K562 (cell line): Measurements from ENCODE around the gene SLC3A2. TPM values are rescaled to one million over a fixed set of nuclear protein-coding genes. Genes with fewer than 3 reads are reported as not detected.

Source experiments
- ATF2 ChIP-seq: sonication (generic); formaldehyde crosslinking; IDR thresholded peaks from 2 replicates; pipeline ENCODE4 v1.8.1; 2022; ENCODE audit warnings: missing genetic modification reagents
- ATF6 ChIP-seq: sonication (generic); formaldehyde crosslinking; IDR thresholded peaks from 2 replicates; pipeline ENCODE4 v1.4.0; 2020; ENCODE audit warnings: mild to moderate bottlenecking, missing genetic modification reagents
- BCOR ChIP-seq: fragments of 450-650 bp; IDR thresholded peaks from 2 replicates; pipeline ENCODE4 v1.6.1; 2016
- CBFA2T2 ChIP-seq: fragments of 450-650 bp; conservative IDR thresholded peaks from 2 replicates; pipeline ENCODE4 v1.6.1; 2017; ENCODE audit warnings: mild to moderate bottlenecking
- CHD2 ChIP-seq: IDR thresholded peaks from 2 replicates; pipeline ENCODE4 v1.6.1; 2011; ENCODE audit warnings: low read depth, low read length
- E4F1 ChIP-seq: fragments of 250-450 bp; sonication (Bioruptor Pico); IDR thresholded peaks from 2 replicates; pipeline ENCODE4 v1.5.0; 2021; ENCODE audit warnings: mild to moderate bottlenecking, borderline replicate concordance
- EGR1 ChIP-seq: fragments of 450-650 bp; conservative IDR thresholded peaks from 2 replicates; pipeline ENCODE4 v1.6.1; 2017; ENCODE audit warnings: mild to moderate bottlenecking
- FOSL1 ChIP-seq: fragments of 200-800 bp; sonication (Bioruptor generic); conservative IDR thresholded peaks from 2 replicates; pipeline ENCODE4 v1.6.1; 2016; ENCODE audit warnings: missing genetic modification characterization, missing compliant biosample characterization
- FOXA1 ChIP-seq: fragments of 450-650 bp; IDR thresholded peaks from 2 replicates; pipeline ENCODE4 v1.6.1; 2016; ENCODE audit warnings: mild to moderate bottlenecking, borderline replicate concordance
- LCOR ChIP-seq: sonication (generic); formaldehyde crosslinking; IDR thresholded peaks from 2 replicates; pipeline ENCODE4 v1.8.0; 2022; ENCODE audit warnings: mild to moderate bottlenecking, missing genetic modification reagents
- NR4A1 ChIP-seq, 2 experiments: fragments of 250-450 bp in 1 of 2; fragments of 450-650 bp in 1 of 2; sonication (Bioruptor Pico) in 1 of 2; IDR thresholded peaks; 2 replicates each; pipeline versions ENCODE4 v1.4.0 to v1.6.1; 2016 to 2020; ENCODE audit warnings: mild to moderate bottlenecking in 2 of 2, missing compliant biosample characterization in 1 of 2, missing genetic modification characterization in 1 of 2, moderate library complexity in 1 of 2
- PATZ1 ChIP-seq: fragments of 250-450 bp; sonication (Bioruptor Pico); IDR thresholded peaks from 2 replicates; pipeline ENCODE4 v1.5.0; 2020; ENCODE audit warnings: mild to moderate bottlenecking, borderline replicate concordance
- PURB ChIP-seq: sonication (generic); formaldehyde crosslinking; IDR thresholded peaks from 2 replicates; pipeline ENCODE4 v1.9.0; 2021; ENCODE audit warnings: low read depth, mild to moderate bottlenecking, missing genetic modification reagents
- RAD21 ChIP-seq, 2 experiments: fragments of 250-450 bp in 1 of 2; fragments of 450-650 bp in 1 of 2; sonication (Bioruptor Pico) in 1 of 2; formaldehyde crosslinking in 1 of 2; IDR thresholded peaks in 1 of 2; conservative IDR thresholded peaks in 1 of 2; 2 replicates each; pipeline versions ENCODE4 v1.4.0 to v1.8.0; 2020 to 2022; ENCODE audit warnings: mild to moderate bottlenecking in 2 of 2, moderate library complexity in 1 of 2
- THRB ChIP-seq: fragments of 450-650 bp; formaldehyde crosslinking; conservative IDR thresholded peaks from 2 replicates; pipeline ENCODE4 v1.4.0; 2022; ENCODE audit warnings: mild to moderate bottlenecking, missing genetic modification characterization
- ZC3H11A ChIP-seq: IDR thresholded peaks from 2 replicates; pipeline ENCODE4 v1.6.1; 2012; ENCODE audit warnings: low read depth, low read length, improper control_type of control experiment
- ZEB2 ChIP-seq: fragments of 450-650 bp; IDR thresholded peaks from 2 replicates; pipeline ENCODE4 v1.6.1; 2016
- ZNF41 ChIP-seq: fragments of 250-450 bp; sonication (Bioruptor Pico); conservative IDR thresholded peaks from 2 replicates; pipeline ENCODE4 v1.4.0; 2020; ENCODE audit warnings: mild to moderate bottlenecking
- polyA plus RNA-seq, 8 experiments: library from polyadenylated mRNA; depleted of rRNA in 4 of 8; stranded (reverse) in 5 of 8; unstranded in 3 of 8; fragments of >200 nt; fragmentation: Nextera tagmentation in 2 of 8; fragmentation: Illumina TruSeq in 1 of 8; extraction: Ambion mirVana in 2 of 8; extraction: Trizol in 1 of 8; gene quantifications; 2 replicates each; pipeline versions ENCODE4 v1.2.1 to v1.2.3, GENCODE V29; 2011 to 2014; ENCODE audit warnings: inconsistent platforms in 1 of 8, missing spikeins in 1 of 8
- total RNA-seq, 7 experiments: library from RNA; depleted of rRNA in 6 of 7; stranded (reverse); fragments of >200 nt in 6 of 7; fragmentation: Illumina TruSeq in 2 of 7; extraction: Trizol in 2 of 7; gene quantifications; 2 replicates each; pipeline versions ENCODE4 v1.2.1 to v1.2.3, GENCODE V29; 2011 to 2021; ENCODE audit warnings: low replicate concordance in 1 of 7

SLC3A2 gene
- total and polyA plus RNA-seq, 9 of the 15 experiments (the other 6 are each of a cell fraction or from before 2014, with no cell fraction given), result 20.0 to 296 (median 214) TPM

GRCh38 chr11:62841361-62842170, 39.1 kb upstream of the SLC3A2 start (continued):
- TF ChIP-seq E4F1 (CRISPR knock-in tag) (peak; percentile 94), ATF6 (peak; percentile 93), THRB (CRISPR knock-in tag) (peak; percentile 100), FOSL1 (tag) (peak; percentile 90), EGR1 (peak; percentile 73), CBFA2T2 (peak; percentile 61), ZC3H11A (0 out of 2 replicates have a peak, but pooled peaks have one; percentile 11), ZEB2 (peak; percentile 91), PURB (no peak), PATZ1 (CRISPR knock-in tag) (peak; percentile 100), RAD21 (CRISPR knock-in tag; conservative IDR thresholded peaks at IDR 0.05 in 1 of 2, IDR thresholded peaks at IDR 0.05 in 1 of 2) (peak; percentile 33 to 74; a peak in 3 of 4 replicates), LCOR (CRISPR knock-in tag) (peak; percentile 98), FOXA1 (no peak), NR4A1 (CRISPR knock-in tag; IDR thresholded peaks at IDR 0.05) (peak; percentile 95; the same call in 1 of the 2 replicates), NR4A1 (tag; IDR thresholded peaks at IDR 0.05) (0 out of 2 replicates have a peak, but pooled peaks have one; percentile 79), ZNF41 (CRISPR knock-in tag) (peak; percentile 97), BCOR (peak; percentile 92), CHD2 (peak; percentile 82), ATF2 (CRISPR knock-in tag) (no peak)
